ENCODE data around the gene MAP1A. TPM values are rescaled to one million over a fixed set of nuclear protein-coding genes. Genes with fewer than 3 reads are reported as not detected.

Gene MAP1A
- total RNA-seq, 2 donors from 2014 or later, result 0.66 to 1.1 TPM

GRCh38 chr15:43487271-43487895, 30.0 kb upstream of the MAP1A start:
- TF ChIP-seq CTCF (conservative IDR thresholded peaks at IDR 0.05), result no peak
- no peaks in the 10 kb centered on the region for H3K9me3 Mint-ChIP-seq
- no peak overlapping the region for H3K27ac Mint-ChIP-seq
- no peaks in the 10 kb centered on the region for H3K4me1 ChIP-seq (ENCODE audit: control insufficient read depth, insufficient read depth, low read length)
- no peak overlapping the region for H3K9ac ChIP-seq (ENCODE audit: extremely low read depth, low read length, poor library complexity, severe bottlenecking)
- H3K27me3 ChIP-seq (ENCODE audit: control insufficient read depth, insufficient read depth, low read length, poor library complexity, severe bottlenecking), result no peaks in the 10 kb centered on the region
- no peak overlapping the region for H3K27ac ChIP-seq (ENCODE audit: low read depth, low read length)
- no peaks in the 10 kb centered on the region for H3K27me3 Mint-ChIP-seq (ENCODE audit: insufficient read depth)
- peaks cover 11% of the 10 kb centered on the region for H3K4me1 Mint-ChIP-seq
- 86 to 91% methylated on average over 4 to 6 of the region's 6 CpGs for WGBS, 2 experiments (ENCODE audit: insufficient coverage in 1 of 2, insufficient read length in 1 of 2)
- no peak overlapping the region for H3K4me3 Mint-ChIP-seq
- peaks cover 67% of the 10 kb centered on the region for H3K36me3 ChIP-seq (ENCODE audit: control insufficient read depth, insufficient read depth, low read length)
- H3K4me3 ChIP-seq (ENCODE audit: low read length), result no peak overlapping the region
- no peak for DNase-seq
- H3K9me3 ChIP-seq (ENCODE audit: control insufficient read depth, low read length), result no peaks in the 10 kb centered on the region
- H3K36me3 Mint-ChIP-seq (ENCODE audit: low read depth), result peaks cover 76% of the 10 kb centered on the region

- H3K27me3 Mint-ChIP-seq (ENCODE audit: insufficient read depth), result no peaks in the 10 kb centered on the region
- Histone ChIP-seq H3K4me3 (ENCODE audit: low read length) (no peak overlapping the region), H3K9me3 (ENCODE audit: control insufficient read depth, low read length) (no peaks in the 10 kb centered on the region), H3K4me1 (ENCODE audit: control insufficient read depth, insufficient read depth, low read length) (no peaks in the 10 kb centered on the region), H3K27me3 (ENCODE audit: control insufficient read depth, insufficient read depth, low read length, poor library complexity, severe bottlenecking) (no peaks in the 10 kb centered on the region), H3K9ac (ENCODE audit: extremely low read depth, low read length, poor library complexity, severe bottlenecking) (no peak overlapping the region), H3K27ac (ENCODE audit: low read depth, low read length) (no peak overlapping the region), H3K36me3 (ENCODE audit: control insufficient read depth, insufficient read depth, low read length) (peaks cover 53% of the 10 kb centered on the region)
- H3K4me3 Mint-ChIP-seq, result no peak overlapping the region
- WGBS, 2 experiments (ENCODE audit: insufficient coverage in 1 of 2, insufficient read length in 1 of 2), result 96 to 100% methylated on average over 2 of the region's 3 CpGs
- H3K36me3 Mint-ChIP-seq (ENCODE audit: low read depth), result peaks cover 65% of the 10 kb centered on the region
- H3K27ac Mint-ChIP-seq, result no peak overlapping the region
- no peak for TF ChIP-seq CTCF (conservative IDR thresholded peaks at IDR 0.05)
- no peaks in the 10 kb centered on the region for H3K9me3 Mint-ChIP-seq
- H3K4me1 Mint-ChIP-seq, result peaks cover 17% of the 10 kb centered on the region
- DNase-seq, result no peak
Measured at GRCh38 chr15:43488790-43489189, 28.6 kb upstream of the MAP1A start.

- no peak for DNase-seq
- peaks cover 63% of the 10 kb centered on the region for H3K36me3 Mint-ChIP-seq (ENCODE audit: low read depth)
- Histone ChIP-seq H3K36me3 (ENCODE audit: control insufficient read depth, insufficient read depth, low read length) (peaks cover 49% of the 10 kb centered on the region), H3K4me1 (ENCODE audit: control insufficient read depth, insufficient read depth, low read length) (no peaks in the 10 kb centered on the region), H3K4me3 (ENCODE audit: low read length) (no peak overlapping the region), H3K9me3 (ENCODE audit: control insufficient read depth, low read length) (no peaks in the 10 kb centered on the region), H3K27ac (ENCODE audit: low read depth, low read length) (no peak overlapping the region), H3K27me3 (ENCODE audit: control insufficient read depth, insufficient read depth, low read length, poor library complexity, severe bottlenecking) (no peaks in the 10 kb centered on the region), H3K9ac (ENCODE audit: extremely low read depth, low read length, poor library complexity, severe bottlenecking) (no peak overlapping the region)
- WGBS, 2 experiments (ENCODE audit: insufficient coverage in 1 of 2, insufficient read length in 1 of 2), result 94% methylated on average over 1 of the region's 1 CpG; no CpG with 5 or more reads in 1 of the 2 experiments
- no peak for TF ChIP-seq CTCF (conservative IDR thresholded peaks at IDR 0.05)
- peaks cover 21% of the 10 kb centered on the region for H3K4me1 Mint-ChIP-seq
- no peaks in the 10 kb centered on the region for H3K27me3 Mint-ChIP-seq (ENCODE audit: insufficient read depth)
- no peak overlapping the region for H3K27ac Mint-ChIP-seq
- H3K4me3 Mint-ChIP-seq, result no peak overlapping the region
- H3K9me3 Mint-ChIP-seq, result no peaks in the 10 kb centered on the region
Measured at GRCh38 chr15:43489191-43489590, 28.2 kb upstream of the MAP1A start.

Data from endodermal cell (in vitro differentiated cells).